ENCODE results near the gene SMG6.

The SMG6 gene

DNA sequence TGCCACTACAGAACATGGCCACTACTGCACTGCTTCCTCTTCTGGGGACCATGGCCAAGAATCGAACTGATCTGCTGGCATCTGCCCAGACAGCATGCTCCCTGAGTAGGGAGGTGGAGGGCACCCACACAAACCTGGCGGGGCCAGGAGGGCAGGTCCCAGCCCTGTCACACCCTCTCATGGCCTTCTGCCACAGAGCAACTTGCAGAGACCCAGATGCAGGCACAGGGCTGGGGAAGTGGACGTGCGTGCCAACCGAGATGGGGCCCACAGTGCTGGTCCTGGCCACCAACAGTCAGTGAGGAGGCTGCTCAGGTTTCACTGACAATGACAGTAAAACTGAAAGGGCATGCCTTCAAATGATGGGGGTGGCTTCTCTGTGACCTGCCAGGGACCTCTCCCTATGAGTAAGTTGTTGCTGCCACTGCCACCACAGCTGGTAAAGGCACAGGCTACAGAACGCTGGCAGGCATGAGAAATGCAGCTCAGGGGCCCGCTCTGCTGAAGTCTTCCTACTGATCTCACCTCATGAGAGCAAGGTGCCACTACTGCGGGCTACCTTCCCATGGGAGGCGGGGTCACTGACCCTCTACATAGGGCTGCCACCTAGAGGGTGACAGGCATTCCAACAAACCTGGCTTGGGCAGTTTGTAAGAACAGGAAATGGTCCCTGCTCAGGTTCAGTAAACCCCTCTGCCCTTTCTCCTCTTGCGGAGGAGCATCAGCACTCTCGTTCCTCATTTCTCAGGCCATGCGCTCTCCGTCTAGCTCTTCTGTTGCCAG, 233.2 kb downstream of the SMG6 start:
- no peak for DNase-seq

DNA sequence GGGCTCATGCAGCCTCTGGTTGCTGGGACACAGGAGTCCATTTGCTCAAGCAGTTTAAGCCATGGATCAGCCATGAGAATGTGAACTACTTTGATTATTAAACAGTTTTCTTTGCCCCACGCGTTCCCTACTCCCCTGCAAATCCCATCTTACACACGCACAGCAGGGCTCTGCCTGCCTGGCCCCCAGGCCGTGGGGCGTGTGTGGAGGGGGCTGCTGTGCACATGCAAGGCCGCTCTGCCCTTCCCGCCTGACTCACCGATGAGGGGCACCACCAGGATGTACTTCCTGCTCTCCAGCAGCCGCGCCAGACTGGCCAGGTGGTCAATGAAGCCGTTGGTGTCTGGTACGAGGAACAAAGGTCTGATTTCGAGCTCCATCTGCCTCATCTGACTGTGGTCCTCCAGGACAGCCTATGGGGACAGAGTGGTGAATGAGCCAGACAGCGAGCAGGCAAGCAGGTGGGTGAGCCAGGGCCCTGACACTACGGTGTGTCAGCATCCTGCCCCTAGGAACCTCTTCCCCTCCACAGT, 235.0 kb downstream of the SMG6 start:
- peak; percentile 21 for DNase-seq

DNA sequence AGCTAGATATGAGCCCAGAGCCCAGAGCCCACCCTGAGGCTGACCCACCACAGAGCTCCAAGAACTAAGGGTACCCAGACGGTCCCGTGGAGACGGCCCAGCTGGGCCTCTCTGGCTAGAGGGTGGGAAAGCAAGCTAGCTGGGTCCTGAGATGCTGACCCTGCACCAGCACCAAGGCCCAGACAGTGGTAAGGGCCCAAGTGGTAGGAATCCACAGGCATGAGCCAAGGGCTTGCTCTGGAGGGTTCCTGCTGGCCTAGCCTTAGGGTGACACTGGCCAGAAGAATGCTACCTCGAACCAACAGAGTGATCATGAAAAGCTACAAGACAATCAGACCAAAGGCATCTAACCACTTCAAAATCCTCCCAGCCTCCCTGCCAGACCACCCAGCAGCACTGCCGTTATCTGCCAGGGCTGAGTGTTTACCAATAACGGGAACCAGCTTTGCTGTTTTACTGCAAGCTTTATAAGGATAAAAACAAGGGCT, 235.5 kb downstream of the SMG6 start:
- no peak for DNase-seq

DNA sequence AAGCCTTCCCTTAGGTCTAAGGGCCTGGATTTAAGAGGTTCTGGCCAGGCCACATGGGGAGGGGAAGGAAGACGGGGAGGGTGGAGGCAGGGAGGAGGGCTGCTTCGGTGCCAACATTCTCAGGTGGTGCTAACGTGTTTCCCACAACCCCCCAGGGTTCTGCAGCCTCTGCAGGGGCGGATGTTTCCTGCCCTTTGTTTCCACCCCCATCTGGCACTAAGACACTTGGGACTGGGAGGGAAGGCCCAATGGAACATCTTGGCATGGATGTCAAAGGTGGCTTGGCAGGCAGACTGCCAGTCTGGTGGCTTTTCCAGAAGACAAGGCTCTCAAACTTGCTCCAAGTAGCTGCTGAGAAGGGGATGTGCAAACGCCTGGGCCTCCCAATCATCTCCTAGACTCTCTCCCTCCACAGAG, 236.0 kb downstream of the SMG6 start:
- peak; percentile 24 for DNase-seq

DNA sequence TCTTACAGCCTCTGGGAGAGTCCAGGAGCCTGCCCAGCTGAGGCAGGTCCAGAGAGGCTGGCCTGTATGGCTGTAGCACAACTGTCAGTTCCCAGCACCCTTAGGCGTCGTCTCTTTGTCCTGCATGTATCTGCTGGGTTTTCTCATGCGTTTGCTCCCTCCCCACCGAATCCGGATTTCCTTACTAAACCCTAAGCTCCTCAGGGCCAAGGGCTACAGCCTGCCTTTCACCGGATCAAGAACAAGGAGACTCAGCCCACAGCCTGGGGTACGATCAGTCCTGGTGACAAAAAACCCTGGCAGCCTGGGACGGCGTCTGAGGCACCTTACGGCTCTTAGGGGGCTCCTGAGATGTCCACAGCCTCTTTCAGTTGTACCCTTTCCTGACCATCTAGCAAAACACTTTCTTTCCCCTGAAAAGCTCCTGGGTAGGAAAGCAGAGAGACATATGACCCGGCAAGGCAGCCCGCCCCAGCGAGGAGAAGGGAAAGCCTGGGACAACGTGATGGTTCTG, 236.5 kb downstream of the SMG6 start:
- DNase-seq: no peak

DNA sequence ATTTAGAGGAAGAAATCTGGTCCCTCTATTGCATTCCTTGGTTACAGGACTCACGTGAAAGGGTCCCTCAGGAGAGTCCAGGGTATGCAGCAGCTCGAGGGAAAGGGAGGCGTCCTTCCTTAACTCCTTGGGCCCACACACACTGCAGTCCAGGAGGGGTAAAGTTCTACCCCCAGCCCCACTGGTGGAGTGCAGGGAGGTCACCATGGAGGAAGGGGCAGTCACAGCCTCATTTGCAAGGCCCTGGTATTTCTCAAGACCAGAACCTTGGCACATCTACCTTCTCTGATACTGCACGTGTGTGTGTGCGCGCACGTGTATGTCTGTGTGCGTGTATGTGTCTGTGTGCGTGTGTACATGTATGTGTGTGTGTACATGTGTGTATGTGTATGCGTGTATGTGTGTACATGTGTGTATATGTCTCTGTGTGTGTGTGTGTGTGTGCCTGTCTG, 237.6 kb downstream of the SMG6 start:
- no peak for DNase-seq

DNA sequence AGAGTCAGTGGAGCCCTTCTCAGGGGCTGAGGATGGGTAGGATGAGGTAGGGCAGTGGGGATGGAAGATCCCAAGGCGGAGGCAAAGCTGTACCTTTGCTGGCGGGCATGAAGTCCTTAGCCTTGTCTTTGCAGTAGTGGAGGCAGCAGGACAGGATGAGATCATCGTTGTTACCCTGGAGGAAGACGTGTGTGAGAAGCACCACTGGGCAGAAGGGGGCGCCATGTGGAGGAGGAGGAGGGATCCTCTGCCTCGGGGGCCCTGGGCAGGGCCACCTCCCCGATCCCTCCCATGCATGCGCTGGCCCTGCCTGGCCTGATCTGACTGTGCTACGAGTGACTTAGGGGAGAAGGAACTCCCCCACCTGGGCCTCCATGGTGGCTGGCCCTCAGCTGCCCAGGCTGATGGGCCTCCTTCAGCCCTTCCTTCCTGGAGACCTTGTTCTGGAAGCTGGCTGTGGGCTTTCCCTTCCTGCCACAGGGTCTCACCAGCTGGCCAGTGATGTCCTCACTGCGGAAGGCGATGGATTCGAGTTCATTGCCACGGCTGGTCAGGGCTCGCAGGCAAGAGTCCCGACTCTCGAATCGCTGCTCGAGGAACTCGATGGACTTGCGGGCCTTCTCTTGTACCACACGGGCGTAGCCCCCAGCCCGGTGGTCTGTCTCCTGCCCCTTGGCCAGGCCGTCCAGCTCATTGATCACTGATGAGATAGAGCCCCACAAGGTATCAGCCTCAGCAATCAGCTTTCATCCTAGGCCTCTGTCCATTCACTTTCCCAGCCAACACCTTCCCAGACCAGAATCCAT, 238.4 kb downstream of the SMG6 start:
- DNase-seq: no peak

DNA sequence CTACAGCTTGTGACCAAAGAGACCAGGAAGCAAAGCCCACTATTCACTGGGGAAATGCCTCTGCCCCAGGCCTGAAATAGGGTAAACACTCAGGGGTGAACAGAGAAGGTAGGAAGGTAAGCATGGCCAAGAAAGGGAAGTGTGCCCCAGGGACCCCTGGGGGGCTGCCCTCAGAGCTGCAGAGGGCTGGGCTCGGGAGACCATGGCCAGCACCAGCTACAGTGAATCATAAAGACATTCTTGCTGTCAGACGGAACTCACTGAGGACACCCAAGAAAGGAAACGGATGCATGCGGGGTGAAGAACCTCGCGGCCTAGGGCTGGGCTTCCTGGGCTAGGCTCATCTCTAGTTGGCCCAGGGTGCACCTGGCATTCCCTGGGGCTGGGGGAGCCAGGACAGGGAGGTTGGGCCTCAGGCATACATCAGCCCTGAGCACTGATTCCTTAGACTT, 239.0 kb downstream of the SMG6 start:
- DNase-seq: no peak

DNA sequence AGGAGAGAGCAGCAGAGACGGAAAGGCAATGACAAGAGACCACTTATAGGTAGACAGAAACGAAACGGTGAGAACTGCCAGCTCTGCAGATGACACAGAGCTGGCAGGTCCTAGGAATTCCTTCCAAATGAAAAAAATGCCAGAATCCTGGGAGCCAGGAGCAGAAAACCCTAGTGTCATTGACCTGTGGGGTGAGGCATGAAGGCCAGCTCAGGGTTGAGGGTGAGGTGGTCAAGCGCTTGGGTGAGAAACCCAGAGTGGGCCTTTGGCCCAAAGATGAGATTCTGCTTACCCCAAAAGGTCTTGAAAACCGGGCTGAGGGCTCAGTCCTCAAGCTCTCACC, 239.5 kb downstream of the SMG6 start:
- no peak for DNase-seq

DNA sequence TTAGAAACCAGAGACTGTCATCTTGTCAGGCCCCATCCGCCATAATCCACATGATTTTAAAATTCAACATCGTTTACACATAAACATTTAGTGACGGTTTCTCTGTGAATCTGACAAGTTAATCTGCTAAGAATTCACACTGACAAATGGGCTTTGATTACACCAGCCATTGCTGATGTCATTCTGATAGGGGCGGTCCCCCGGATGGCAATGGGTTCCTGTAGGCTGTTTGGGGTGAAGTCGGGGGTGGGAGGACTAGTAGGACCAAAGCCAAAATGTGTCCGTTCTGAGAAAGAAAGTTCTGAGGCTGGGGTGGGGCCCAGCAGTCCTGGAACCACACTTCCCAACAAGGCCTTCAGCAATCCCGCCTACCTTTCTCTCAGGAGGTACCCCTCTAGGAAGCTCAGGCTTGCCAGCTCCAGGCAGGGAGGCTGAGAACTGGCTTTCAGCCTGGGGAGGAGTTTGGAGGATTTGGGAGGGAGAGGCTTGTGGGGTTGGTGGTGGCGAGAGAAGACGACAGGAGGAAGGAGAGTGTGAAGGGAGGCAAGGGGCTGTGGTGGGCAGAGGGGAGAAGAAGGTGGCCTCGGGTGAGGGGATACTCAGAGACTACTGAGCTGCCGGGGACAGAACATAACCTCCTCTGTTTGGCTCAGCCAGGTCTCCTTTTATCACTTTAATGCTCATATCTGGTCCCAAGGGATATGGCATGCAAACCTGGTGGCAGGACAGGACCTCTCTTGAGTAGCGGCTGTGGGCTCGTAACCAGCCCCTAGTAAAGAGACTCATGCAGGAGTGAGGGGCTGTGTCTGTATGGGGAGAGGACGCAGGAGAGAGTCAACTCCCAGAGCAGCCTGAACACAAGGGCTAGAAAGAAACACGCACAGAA, 240.1 kb downstream of the SMG6 start:
- DNase-seq: no peak

DNA sequence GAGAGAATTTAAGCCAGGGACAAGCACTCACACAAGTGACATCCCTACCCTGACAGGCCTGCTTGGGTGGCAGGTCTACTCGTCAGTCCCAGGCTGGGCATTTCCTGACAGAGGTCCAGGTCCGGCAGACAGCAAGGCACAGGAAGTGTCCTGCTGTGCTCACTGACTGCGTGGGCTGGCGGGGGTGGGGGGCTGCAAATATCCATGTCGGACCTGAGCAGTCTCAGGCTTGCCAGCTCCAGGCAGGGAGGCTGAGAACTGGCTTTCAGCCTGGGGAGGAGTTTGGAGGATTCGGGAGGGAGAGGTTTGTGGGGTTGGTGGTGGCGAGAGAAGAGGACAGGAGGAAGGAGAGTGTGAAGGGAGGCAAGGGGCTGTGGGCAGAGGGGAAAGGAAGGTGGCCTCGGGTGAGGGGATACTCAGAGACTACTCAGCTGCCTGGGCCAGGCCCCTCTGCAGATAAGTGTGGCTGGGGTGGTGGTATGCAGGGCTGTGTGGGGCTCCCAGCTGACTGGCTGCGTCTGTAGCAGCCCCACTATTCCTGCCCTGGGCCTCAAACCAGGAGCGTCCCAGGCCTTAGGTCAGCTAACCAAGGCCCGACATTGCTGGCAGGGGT, 240.9 kb downstream of the SMG6 start:
- DNase-seq: no peak

DNA sequence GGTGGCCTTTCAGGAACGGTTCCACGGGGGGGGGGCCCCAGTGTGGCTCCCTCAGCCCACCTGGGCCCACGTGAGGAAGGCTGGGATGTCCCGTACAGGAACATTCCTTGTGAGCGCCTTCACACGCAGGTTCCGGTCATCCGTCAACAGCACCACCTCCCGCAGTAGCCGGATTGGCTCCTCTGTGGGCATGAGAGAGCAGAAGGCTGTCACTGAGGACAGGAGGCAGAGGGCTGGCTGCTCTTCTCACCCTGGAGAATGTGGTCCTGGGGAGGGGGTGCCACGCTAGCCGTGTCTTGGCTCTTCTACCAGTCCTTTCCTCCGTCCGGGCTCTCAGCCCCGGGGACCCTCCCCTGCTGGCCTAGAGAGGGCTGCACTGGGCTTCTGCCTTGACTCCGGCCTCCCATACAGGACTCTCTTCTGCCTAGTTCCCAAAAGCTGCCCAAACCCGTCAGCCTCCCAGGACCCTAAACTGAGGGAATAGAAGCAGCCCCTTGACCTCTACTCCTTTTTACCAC, 242.1 kb downstream of the SMG6 start:
- DNase-seq: no peak

DNA sequence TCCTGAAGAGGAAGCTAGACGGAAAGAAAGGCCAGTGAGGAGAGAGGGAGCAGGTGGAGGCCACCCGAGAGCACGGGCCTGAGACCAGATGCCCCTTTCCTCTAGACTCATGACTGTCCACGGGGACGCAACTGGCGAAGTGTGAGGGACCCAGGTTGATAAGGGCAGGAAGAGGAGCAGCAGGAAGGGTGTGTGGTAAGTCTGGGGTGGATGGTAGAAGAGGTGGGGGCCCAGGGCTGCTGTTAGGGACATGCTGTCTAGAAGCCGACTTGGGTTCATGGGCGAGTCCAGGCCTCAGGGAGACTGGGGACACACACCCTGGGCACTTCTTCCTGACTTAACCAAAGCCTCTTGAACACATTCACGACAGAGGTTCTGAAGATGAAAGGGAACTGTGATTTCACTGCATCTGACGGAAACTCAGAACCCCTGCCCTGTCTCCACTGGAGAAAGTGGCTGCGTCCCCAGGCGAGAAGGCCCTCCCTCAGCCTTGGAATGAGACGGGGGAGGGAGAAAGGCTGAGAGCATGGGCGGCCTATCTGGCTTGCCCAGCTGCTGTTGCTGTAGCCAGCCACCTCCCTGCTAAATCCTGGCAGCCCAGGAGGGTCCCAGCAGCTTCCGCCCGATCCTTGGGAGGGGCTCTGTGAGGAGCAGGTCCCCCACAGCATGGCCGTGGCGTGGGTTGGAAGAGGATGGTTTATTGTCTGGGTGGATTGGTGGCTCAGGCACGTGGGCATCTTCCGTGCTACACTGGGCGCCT, 242.7 kb downstream of the SMG6 start:
- no peak for DNase-seq

DNA sequence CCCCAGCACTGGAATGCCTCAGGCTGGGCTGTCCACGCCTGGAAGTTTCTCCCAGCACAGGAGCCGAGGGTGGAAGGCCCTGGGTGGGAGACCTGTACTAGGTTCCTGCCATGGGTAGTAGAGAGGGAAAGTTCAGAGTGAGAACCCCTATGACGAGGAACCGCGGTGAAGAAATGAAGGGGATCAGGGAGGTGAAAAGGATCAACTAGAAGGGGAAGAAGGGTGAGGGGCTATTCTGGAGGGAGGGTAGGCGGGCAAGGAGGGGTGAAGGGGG, 243.3 kb downstream of the SMG6 start:
- no peak for DNase-seq

DNA sequence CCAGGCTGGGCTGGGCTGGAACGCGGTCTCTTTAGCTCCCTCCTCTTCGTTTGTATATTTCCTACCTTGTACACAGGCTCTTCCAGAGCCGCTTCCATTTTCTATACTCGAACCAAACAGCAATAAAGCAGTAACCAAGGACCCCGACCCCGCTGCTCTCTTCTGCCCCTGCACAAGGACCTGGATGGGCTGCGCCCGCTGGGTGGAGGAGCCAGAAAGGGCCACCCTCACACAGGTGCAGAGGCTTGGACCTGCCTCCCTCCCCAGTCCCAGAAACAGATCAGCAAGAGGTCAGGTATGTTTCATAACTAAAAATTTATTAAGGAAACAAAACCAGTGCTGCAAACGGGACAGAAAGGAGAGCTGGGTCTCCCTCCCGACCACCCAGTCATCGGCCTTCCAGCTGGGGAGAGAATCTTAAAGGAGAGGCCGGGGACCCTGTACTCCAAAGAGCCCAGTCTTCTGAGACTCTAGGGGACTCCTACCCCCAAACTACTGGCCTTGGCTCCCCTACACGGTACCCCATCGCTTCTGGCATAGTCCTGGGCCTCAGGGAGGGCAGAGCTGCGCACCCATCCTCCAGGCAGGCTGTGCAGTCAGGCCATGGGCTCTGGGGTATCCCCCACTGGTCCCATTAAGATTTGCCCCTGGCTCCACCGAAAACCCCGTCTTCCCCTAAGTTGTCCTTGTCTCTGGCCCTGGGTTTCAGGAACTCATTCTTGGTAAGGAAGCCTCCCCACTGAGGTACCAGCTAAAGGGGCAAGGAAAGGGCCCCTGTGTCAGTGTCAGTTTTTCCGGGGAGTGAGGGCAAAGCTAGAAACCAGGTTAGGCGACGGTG, 243.8 kb downstream of the SMG6 start:
- no peak for DNase-seq

DNA sequence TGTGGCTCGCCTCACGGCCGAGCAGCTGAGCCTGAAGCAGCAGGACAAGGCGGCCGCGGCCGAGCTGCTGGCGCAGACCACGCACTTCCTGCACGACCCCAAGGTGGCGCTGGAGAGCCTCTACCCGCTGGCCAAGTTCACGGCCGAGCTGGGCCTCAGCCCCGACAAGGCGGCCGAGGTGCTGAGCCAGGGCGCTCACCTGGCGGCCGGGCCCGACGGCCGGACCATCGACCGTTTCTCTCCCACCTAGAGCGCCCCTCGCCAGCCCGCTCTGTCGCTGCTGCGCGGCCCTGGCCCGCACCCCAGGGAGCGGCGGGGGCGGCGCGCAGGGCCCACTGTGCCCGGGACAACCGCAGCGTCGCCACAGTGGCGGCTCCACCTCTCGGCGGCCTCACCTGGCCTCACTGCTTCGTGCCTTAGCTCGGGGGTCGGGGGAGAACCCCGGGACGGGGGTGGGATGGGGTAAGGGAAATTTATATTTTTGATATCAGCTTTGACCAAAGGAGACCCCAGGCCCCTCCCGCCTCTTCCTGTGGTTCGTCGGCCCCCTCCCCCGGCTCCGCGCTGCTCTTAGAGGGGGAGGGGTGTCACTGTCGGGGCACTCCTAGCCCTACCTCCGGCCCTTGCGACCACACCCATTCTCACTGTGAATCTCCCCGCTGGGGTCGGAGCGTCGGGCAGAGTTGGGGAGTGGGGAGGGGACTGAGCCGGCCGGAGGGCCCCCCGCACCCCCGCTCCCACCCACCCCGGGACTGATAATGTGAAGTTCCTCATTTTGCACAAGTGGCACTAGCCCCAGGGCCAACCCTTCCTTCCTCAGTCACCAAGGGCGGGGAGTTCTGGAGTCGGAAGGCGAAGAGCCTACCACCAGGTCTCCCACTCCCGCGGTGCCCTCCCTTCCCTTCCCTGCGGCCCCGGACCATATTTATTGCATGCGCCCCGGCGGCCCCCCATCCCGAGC, 244.7 kb downstream of the SMG6 start:
- DNase-seq: no peak

DNA sequence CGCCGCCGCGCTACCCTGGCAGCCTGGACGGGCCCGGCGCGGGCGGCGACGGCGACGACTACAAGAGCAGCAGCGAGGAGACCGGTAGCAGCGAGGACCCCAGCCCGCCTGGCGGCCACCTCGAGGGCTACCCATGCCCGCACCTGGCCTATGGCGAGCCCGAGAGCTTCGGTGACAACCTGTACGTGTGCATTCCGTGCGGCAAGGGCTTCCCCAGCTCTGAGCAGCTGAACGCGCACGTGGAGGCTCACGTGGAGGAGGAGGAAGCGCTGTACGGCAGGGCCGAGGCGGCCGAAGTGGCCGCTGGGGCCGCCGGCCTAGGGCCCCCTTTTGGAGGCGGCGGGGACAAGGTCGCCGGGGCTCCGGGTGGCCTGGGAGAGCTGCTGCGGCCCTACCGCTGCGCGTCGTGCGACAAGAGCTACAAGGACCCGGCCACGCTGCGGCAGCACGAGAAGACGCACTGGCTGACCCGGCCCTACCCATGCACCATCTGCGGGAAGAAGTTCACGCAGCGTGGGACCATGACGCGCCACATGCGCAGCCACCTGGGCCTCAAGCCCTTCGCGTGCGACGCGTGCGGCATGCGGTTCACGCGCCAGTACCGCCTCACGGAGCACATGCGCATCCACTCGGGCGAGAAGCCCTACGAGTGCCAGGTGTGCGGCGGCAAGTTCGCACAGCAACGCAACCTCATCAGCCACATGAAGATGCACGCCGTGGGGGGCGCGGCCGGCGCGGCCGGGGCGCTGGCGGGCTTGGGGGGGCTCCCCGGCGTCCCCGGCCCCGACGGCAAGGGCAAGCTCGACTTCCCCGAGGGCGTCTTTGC, 245.6 kb downstream of the SMG6 start:
- no peak for DNase-seq

DNA sequence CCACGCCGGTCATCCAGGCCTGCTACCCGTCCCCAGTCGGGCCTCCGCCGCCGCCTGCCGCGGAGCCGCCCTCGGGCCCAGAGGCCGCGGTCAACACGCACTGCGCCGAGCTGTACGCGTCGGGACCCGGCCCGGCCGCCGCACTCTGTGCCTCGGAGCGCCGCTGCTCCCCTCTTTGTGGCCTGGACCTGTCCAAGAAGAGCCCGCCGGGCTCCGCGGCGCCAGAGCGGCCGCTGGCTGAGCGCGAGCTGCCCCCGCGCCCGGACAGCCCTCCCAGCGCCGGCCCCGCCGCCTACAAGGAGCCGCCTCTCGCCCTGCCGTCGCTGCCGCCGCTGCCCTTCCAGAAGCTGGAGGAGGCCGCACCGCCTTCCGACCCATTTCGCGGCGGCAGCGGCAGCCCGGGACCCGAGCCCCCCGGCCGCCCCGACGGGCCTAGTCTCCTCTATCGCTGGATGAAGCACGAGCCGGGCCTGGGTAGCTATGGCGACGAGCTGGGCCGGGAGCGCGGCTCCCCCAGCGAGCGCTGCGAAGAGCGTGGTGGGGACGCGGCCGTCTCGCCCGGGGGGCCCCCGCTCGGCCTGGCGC, 246.3 kb downstream of the SMG6 start:
- DNase-seq: no peak
